ENCODE data around the gene RBFOX2. TPM values are rescaled to one million over a fixed set of nuclear protein-coding genes. Genes with fewer than 3 reads are reported as not detected.

RBFOX2 gene
- total and polyA plus RNA-seq, 4 donors = 14.2 to 53.6 (median 25.6) TPM

DNA sequence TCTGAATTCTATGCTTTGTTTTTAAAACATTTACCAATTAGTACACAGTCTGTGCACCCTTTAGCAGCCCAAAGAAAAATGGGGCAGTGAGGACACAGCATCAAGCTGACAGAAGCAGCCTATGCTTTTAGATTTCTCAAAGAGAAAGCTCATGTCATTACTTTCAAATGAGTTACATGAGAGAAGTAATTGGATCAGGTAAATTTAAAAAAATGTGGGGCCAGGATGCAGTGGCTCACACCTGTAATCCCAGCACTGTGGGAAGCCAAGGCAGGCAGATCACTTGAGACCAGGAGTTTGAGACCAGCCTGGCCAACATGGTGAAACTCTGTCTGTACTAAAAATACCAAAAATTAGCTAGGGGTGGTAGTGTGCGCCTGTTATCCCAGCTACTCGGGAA, 253.3 kb downstream of the RBFOX2 start:
- no peaks in the 10 kb centered on the region for H3K27me3 ChIP-seq (ENCODE audit: control insufficient read depth in 4 of 4, insufficient read depth in 4 of 4, low read length in 3 of 4)
- TF ChIP-seq, protein P1, sequence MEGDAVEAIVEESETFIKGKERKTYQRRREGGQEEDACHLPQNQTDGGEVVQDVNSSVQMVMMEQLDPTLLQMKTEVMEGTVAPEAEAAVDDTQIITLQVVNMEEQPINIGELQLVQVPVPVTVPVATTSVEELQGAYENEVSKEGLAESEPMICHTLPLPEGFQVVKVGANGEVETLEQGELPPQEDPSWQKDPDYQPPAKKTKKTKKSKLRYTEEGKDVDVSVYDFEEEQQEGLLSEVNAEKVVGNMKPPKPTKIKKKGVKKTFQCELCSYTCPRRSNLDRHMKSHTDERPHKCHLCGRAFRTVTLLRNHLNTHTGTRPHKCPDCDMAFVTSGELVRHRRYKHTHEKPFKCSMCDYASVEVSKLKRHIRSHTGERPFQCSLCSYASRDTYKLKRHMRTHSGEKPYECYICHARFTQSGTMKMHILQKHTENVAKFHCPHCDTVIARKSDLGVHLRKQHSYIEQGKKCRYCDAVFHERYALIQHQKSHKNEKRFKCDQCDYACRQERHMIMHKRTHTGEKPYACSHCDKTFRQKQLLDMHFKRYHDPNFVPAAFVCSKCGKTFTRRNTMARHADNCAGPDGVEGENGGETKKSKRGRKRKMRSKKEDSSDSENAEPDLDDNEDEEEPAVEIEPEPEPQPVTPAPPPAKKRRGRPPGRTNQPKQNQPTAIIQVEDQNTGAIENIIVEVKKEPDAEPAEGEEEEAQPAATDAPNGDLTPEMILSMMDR (IDR thresholded peaks at IDR 0.05; ENCODE audit: low read depth, low read length, missing input control) = no peak
- no peak for TF ChIP-seq FOXA1 (IDR thresholded peaks at IDR 0.05)
- TF ChIP-seq, protein P2, sequence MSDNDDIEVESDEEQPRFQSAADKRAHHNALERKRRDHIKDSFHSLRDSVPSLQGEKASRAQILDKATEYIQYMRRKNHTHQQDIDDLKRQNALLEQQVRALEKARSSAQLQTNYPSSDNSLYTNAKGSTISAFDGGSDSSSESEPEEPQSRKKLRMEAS (IDR thresholded peaks at IDR 0.05) = no peak
- no peak for TF ChIP-seq HNF4G (IDR thresholded peaks at IDR 0.05)
- TF ChIP-seq JUND (IDR thresholded peaks at IDR 0.05) = no peak
- no peak for TF ChIP-seq RAD21 (IDR thresholded peaks at IDR 0.05)
- no peak for TF ChIP-seq YY1 (IDR thresholded peaks at IDR 0.05)
- TF ChIP-seq, protein P3, sequence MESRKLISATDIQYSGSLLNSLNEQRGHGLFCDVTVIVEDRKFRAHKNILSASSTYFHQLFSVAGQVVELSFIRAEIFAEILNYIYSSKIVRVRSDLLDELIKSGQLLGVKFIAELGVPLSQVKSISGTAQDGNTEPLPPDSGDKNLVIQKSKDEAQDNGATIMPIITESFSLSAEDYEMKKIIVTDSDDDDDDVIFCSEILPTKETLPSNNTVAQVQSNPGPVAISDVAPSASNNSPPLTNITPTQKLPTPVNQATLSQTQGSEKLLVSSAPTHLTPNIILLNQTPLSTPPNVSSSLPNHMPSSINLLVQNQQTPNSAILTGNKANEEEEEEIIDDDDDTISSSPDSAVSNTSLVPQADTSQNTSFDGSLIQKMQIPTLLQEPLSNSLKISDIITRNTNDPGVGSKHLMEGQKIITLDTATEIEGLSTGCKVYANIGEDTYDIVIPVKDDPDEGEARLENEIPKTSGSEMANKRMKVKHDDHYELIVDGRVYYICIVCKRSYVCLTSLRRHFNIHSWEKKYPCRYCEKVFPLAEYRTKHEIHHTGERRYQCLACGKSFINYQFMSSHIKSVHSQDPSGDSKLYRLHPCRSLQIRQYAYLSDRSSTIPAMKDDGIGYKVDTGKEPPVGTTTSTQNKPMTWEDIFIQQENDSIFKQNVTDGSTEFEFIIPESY (IDR thresholded peaks at IDR 0.05) = no peak
- TF ChIP-seq NR2F2 (IDR thresholded peaks at IDR 0.05) = no peak
- TF ChIP-seq RXRA (IDR thresholded peaks at IDR 0.05) = no peak
- TF ChIP-seq HNF4A (conservative IDR thresholded peaks at IDR 0.05) = no peak
- no peaks in the 10 kb centered on the region for H3K9me3 ChIP-seq (ENCODE audit: control insufficient read depth in 4 of 4, low read length in 3 of 4)
- DNase-seq (ENCODE audit: low spot score) = no peak
- WGBS = 96% methylated on average over 2 of the region's 2 CpGs
- no peaks in the 10 kb centered on the region for H3K36me3 ChIP-seq (ENCODE audit: control insufficient read depth in 4 of 4, insufficient read depth in 3 of 4, low read depth in 1 of 4, low read length in 3 of 4)
- no peak overlapping the region for H3K27ac ChIP-seq (ENCODE audit: low read depth in 1 of 2, low read length in 2 of 2)
- no peak overlapping the region for H3K9ac ChIP-seq (ENCODE audit: low read depth in 1 of 2, low read length in 2 of 2)
- H3K4me1 ChIP-seq (ENCODE audit: control insufficient read depth in 4 of 4, insufficient read depth in 4 of 4, low read length in 3 of 4) = no peaks in the 10 kb centered on the region
- no peak overlapping the region for H3K4me3 ChIP-seq (ENCODE audit: low read depth in 1 of 3, low read length in 3 of 3)

DNA sequence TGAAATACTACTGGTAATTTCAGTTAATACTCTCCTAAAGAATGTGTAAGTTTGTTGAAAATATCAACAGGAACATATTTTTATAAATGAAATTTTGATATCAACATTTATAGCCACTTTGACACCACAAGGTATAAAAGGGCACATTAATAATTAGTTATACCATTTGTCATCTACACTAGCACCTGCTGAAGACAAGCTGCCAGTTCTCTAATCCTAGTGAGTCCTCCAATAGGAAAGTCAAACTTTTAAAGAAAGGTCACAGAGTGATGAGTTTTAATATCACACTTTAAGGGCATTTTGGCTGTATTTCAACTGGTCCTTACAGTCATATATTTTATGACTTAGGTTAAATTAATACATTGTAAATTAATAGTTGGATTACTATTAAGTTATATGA, 258.6 kb downstream of the RBFOX2 start:
- DNase-seq (ENCODE audit: low spot score) = no peak
- no peak overlapping the region for H3K9ac ChIP-seq (ENCODE audit: low read depth in 1 of 2, low read length in 2 of 2)
- no peaks in the 10 kb centered on the region for H3K9me3 ChIP-seq (ENCODE audit: control insufficient read depth in 4 of 4, low read length in 3 of 4)
- H3K4me3 ChIP-seq (ENCODE audit: low read depth in 1 of 3, low read length in 3 of 3) = no peak overlapping the region
- TF ChIP-seq, protein P4, sequence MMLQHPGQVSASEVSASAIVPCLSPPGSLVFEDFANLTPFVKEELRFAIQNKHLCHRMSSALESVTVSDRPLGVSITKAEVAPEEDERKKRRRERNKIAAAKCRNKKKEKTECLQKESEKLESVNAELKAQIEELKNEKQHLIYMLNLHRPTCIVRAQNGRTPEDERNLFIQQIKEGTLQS (IDR thresholded peaks at IDR 0.05) = no peak
- no peak for TF ChIP-seq HNF4G (IDR thresholded peaks at IDR 0.05)
- no peaks in the 10 kb centered on the region for H3K27me3 ChIP-seq (ENCODE audit: control insufficient read depth in 4 of 4, insufficient read depth in 4 of 4, low read length in 3 of 4)
- H3K27ac ChIP-seq (ENCODE audit: low read depth in 1 of 2, low read length in 2 of 2) = no peak overlapping the region
- H3K36me3 ChIP-seq (ENCODE audit: control insufficient read depth in 4 of 4, insufficient read depth in 3 of 4, low read depth in 1 of 4, low read length in 3 of 4) = no peaks in the 10 kb centered on the region
- peaks cover 0 to 2% (median 0%) of the 10 kb centered on the region in 4 donors for H3K4me1 ChIP-seq (ENCODE audit: control insufficient read depth in 4 of 4, insufficient read depth in 4 of 4, low read length in 3 of 4)

DNA sequence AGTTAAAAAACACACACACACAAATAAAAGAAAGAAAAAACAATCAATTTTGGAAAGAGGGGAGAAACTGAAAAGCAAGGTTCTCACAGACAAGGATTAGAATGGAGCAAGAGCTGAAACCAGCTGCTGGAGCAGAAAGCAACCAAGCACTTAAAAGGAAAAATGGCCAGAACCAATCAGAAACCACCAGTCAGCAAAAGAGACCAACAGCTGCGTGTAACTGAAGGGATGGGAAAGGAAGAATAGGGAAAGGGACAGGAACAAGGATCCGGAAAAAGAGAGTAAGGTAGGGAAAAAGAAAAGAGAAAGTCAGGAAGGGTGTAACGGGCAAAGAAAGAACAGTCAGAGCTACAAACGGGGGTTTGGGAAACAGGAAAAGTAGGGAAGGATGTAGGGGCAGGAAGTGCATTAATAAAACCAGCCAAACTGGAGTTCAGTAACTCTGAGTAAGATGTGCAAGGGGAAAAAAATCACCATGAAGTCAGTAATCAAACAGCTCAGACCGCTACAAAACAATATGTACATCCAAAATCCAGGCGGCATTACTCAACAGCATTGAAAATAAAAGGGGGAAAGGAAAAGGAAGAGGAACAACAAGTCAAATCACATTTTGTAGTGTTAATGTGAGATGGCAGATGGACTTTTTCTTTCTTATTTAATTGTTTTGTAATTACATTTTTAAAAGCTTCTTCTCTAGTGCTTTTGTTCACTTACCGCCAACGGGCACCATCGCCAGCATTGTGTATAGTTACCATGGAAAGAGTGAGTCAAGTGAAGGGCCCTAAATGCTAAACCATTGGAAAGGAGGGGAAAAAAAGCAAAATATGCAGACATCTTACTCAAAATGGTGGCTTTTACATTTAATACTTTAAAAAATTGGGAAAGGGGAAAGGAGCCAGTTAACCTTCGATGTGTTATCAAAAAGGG, 261.7 kb downstream of the RBFOX2 start:
- Histone ChIP-seq H3K4me1 (ENCODE audit: control insufficient read depth in 4 of 4, insufficient read depth in 4 of 4, low read length in 3 of 4) (peaks cover 0 to 2% (median 0%) of the 10 kb centered on the region in 4 donors), H3K27ac (ENCODE audit: low read depth in 1 of 2, low read length in 2 of 2) (no peak overlapping the region), H3K4me3 (ENCODE audit: low read depth in 1 of 3, low read length in 3 of 3) (no peak overlapping the region), H3K9ac (ENCODE audit: low read depth in 1 of 2, low read length in 2 of 2) (no peak overlapping the region), H3K36me3 (ENCODE audit: control insufficient read depth in 4 of 4, insufficient read depth in 3 of 4, low read depth in 1 of 4, low read length in 3 of 4) (no peaks in the 10 kb centered on the region), H3K9me3 (ENCODE audit: control insufficient read depth in 4 of 4, low read length in 3 of 4) (no peaks in the 10 kb centered on the region), H3K27me3 (ENCODE audit: control insufficient read depth in 4 of 4, insufficient read depth in 4 of 4, low read length in 3 of 4) (no peaks in the 10 kb centered on the region)
- TF ChIP-seq NR2F2 (IDR thresholded peaks at IDR 0.05) (no peak), FOXA1 (IDR thresholded peaks at IDR 0.05) (no peak)
- TF ChIP-seq, protein P5, sequence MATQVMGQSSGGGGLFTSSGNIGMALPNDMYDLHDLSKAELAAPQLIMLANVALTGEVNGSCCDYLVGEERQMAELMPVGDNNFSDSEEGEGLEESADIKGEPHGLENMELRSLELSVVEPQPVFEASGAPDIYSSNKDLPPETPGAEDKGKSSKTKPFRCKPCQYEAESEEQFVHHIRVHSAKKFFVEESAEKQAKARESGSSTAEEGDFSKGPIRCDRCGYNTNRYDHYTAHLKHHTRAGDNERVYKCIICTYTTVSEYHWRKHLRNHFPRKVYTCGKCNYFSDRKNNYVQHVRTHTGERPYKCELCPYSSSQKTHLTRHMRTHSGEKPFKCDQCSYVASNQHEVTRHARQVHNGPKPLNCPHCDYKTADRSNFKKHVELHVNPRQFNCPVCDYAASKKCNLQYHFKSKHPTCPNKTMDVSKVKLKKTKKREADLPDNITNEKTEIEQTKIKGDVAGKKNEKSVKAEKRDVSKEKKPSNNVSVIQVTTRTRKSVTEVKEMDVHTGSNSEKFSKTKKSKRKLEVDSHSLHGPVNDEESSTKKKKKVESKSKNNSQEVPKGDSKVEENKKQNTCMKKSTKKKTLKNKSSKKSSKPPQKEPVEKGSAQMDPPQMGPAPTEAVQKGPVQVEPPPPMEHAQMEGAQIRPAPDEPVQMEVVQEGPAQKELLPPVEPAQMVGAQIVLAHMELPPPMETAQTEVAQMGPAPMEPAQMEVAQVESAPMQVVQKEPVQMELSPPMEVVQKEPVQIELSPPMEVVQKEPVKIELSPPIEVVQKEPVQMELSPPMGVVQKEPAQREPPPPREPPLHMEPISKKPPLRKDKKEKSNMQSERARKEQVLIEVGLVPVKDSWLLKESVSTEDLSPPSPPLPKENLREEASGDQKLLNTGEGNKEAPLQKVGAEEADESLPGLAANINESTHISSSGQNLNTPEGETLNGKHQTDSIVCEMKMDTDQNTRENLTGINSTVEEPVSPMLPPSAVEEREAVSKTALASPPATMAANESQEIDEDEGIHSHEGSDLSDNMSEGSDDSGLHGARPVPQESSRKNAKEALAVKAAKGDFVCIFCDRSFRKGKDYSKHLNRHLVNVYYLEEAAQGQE (IDR thresholded peaks at IDR 0.05) = no peak
- 86% methylated on average over 10 of the region's 10 CpGs for WGBS
- no peak for DNase-seq (ENCODE audit: low spot score)
